OCI-LY3 (cell line): ENCODE measurements around the gene TRIM2.

Source experiments
- H2AFZ ChIP-seq: fragments of 200-600, 300-600 bp; shearing (Covaris generic); 2 replicates; pipeline ENCODE4 v1.6.0; 2014; ENCODE audit warnings: antibody characterized with exemption, low read depth, low read length
- H3K27ac ChIP-seq: fragments of 200-600, 300-600 bp; sonication (generic); 2 replicates; pipeline ENCODE4 v1.5.1; 2014; ENCODE audit warnings: mild to moderate bottlenecking, low read length, moderate library complexity, mixed read lengths
- H3K27me3 ChIP-seq: fragments of 200-600, 300-600 bp; sonication (generic); 2 replicates; pipeline ENCODE4 v1.6.1; 2014; ENCODE audit warnings: low read depth, low read length, mixed read lengths
- H3K36me3 ChIP-seq: fragments of 200-600, 300-600 bp; sonication (generic); replicated peaks from 2 replicates; pipeline ENCODE3; 2014; ENCODE audit warnings: low read depth, low read length, mixed read lengths
- H3K4me1 ChIP-seq: fragments of 300-600, 200-600 bp; sonication (generic); 2 replicates; pipeline ENCODE4 v1.6.1; 2014; ENCODE audit warnings: low read length, mixed read lengths
- H3K4me2 ChIP-seq: fragments of 200-600, 300-600 bp; sonication (generic); 2 replicates; pipeline ENCODE4 v1.6.1; 2014; ENCODE audit warnings: low read length, mixed read lengths
- H3K4me3 ChIP-seq: fragments of 300-600, 200-600 bp; sonication (generic); 2 replicates; pipeline ENCODE4 v1.5.1; 2014; ENCODE audit warnings: antibody characterized with exemption, mild to moderate bottlenecking, low read length, moderate library complexity
- H3K79me2 ChIP-seq: fragments of 300-600, 200-600 bp; shearing (Covaris generic); 2 replicates; pipeline ENCODE4 v1.6.1; 2014; ENCODE audit warnings: mild to moderate bottlenecking, low read length, mixed read lengths
- H3K9ac ChIP-seq: fragments of 300-600, 200-600 bp; shearing (Covaris generic); 2 replicates; pipeline ENCODE4 v1.6.0; 2014; ENCODE audit warnings: mild to moderate bottlenecking, low read length, moderate library complexity
- H3K9me3 ChIP-seq: fragments of 200-600, 300-600 bp; shearing (Covaris generic); 2 replicates; pipeline ENCODE4 v1.6.1; 2014; ENCODE audit warnings: low read length, mixed read lengths; ENCODE audit not compliant: insufficient read depth
- H4K20me1 ChIP-seq: fragments of 200-600, 300-600 bp; sonication (generic); 2 replicates; pipeline ENCODE4 v1.6.1; 2016; ENCODE audit warnings: low read length, mixed read lengths; ENCODE audit not compliant: insufficient read depth
- CTCF ChIP-seq: fragments of 200-600, 300-600 bp; sonication (generic); IDR thresholded peaks from 2 replicates; pipeline ENCODE4 v1.5.1; 2014; ENCODE audit warnings: antibody characterized with exemption, low read length, low read depth
- EZH2phosphoT487 ChIP-seq: fragments of 200-600 bp; shearing (Covaris generic); IDR thresholded peaks from 2 replicates; pipeline ENCODE4 v1.6.1; 2018; ENCODE audit warnings: antibody characterized with exemption, mixed run types, low read depth

Gene TRIM2

GRCh38 chr4:153371701-153372234 lies 167.5 kb downstream of the TRIM2 start:
- H2AFZ ChIP-seq, result no peak overlapping the region
- H3K36me3 ChIP-seq, result peaks cover 60% of the 10 kb centered on the region
- no peaks in the 10 kb centered on the region for H3K27me3 ChIP-seq
- H3K27ac ChIP-seq, result no peak overlapping the region
- peaks cover 8% of the 10 kb centered on the region for H3K9me3 ChIP-seq
- no peaks in the 10 kb centered on the region for H3K79me2 ChIP-seq
- no peaks in the 10 kb centered on the region for H3K4me1 ChIP-seq
- TF ChIP-seq CTCF, result no peak
- no peak for TF ChIP-seq EZH2phosphoT487
- H3K4me3 ChIP-seq, result no peak overlapping the region
- no peaks in the 10 kb centered on the region for H4K20me1 ChIP-seq
- no peak overlapping the region for H3K4me2 ChIP-seq
- H3K9ac ChIP-seq, result no peak overlapping the region

DNA sequence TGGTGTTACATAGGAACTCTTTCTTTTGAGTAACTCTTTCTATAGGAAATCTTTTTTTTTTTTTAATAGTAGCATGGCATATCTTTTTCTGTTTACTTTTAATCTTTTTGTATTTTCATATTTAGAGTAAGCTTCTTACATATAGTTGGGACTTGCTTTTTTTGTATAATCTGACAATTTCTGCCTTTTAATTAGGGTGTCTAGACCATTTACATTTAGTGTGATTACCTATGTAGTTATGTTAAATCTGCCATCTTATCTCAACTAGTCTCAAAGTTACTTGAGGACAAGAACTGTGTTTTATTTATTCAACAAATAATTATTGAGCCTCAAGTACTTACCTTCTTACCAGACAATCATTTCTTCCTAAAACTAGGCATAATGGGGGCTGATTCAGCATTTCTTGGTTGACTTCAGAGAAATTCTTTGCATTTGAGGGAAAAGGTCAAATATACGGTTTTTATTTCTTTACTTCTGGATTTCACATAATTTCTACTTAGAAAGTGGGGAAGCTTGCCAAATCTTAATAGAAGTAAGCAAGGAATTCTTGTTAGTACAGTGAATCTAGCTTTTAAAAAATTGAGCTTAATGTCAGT lies 168.8 kb downstream of the TRIM2 start:
- peaks cover 50% of the 10 kb centered on the region for H3K36me3 ChIP-seq
- peaks cover 8% of the 10 kb centered on the region for H3K9me3 ChIP-seq
- TF ChIP-seq EZH2phosphoT487, result no peak
- no peak for TF ChIP-seq CTCF

DNA sequence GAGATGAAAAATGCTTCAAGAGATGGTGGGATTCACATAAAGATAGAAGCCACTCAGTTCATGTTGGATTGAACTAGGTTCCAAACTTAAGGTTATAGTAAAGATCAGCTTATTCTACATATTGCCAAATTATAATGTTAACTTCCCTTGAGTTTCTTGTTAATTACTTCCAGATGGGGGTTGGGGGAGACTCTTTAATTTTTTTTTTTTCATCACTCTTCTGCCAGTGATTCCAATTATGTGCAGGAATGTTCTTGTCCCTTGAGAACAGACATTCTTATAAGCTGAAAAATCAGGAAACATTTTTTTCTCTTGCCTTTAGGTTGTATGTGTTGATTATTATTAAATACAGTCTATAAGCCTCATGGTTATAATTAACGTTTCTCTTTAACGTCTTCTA lies 170.2 kb downstream of the TRIM2 start:
- Histone ChIP-seq H3K36me3 (peaks cover 38% of the 10 kb centered on the region), H2AFZ (no peak overlapping the region), H3K4me2 (no peak overlapping the region), H3K9ac (no peak overlapping the region), H3K9me3 (peaks cover 8% of the 10 kb centered on the region), H3K27me3 (no peaks in the 10 kb centered on the region), H4K20me1 (no peaks in the 10 kb centered on the region), H3K27ac (no peak overlapping the region), H3K4me1 (no peaks in the 10 kb centered on the region), H3K4me3 (no peak overlapping the region), H3K79me2 (no peaks in the 10 kb centered on the region)
- TF ChIP-seq CTCF (no peak), EZH2phosphoT487 (no peak)

More for the DNA sequence above, 168.8 kb downstream of the TRIM2 start:
- Histone ChIP-seq H2AFZ (no peak overlapping the region), H3K4me3 (no peak overlapping the region), H3K9ac (no peak overlapping the region), H3K4me2 (no peak overlapping the region), H4K20me1 (no peaks in the 10 kb centered on the region), H3K27me3 (no peaks in the 10 kb centered on the region), H3K79me2 (no peaks in the 10 kb centered on the region), H3K4me1 (no peaks in the 10 kb centered on the region), H3K27ac (no peak overlapping the region)

DNA sequence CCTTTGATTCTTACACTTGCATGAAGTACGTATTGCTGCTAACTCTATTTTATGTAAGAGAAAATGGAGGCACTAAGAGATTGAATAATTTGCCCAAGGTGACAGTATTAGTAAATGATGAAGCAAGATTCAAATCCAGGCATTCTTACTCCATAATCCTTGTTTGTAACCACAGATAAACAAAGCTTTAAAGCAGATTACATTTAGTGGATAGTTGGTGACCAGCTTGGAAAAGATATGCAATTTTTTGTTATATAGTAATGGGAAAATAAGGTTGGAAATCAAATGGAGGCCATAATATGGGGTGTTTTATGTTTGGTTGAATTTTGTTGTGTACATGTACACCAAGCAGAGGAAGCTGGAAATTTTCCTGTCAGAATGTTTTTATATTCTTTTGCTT lies 171.1 kb downstream of the TRIM2 start:
- Histone ChIP-seq H3K9ac (no peak overlapping the region), H3K4me2 (no peak overlapping the region), H3K27me3 (no peaks in the 10 kb centered on the region), H2AFZ (no peak overlapping the region), H3K36me3 (peaks cover 34% of the 10 kb centered on the region), H3K4me1 (no peaks in the 10 kb centered on the region), H4K20me1 (no peaks in the 10 kb centered on the region), H3K4me3 (no peak overlapping the region), H3K9me3 (peaks cover 8% of the 10 kb centered on the region), H3K79me2 (no peaks in the 10 kb centered on the region), H3K27ac (no peak overlapping the region)
- TF ChIP-seq EZH2phosphoT487 (no peak), CTCF (no peak)
